Suprapubic skin (tissue), 3 donors: ENCODE data around the gene PPP6R2.

Source experiments
- POLR2A ChIP-seq, 2 donors: fragments of 450-650 bp; IDR thresholded peaks; one replicate each; pipeline ENCODE4 v1.6.1; 2017; ENCODE audit warnings: antibody characterized with exemption in 2 of 2, mild to moderate bottlenecking in 2 of 2, moderate library complexity in 2 of 2
- TF ChIP-seq, protein P1 (sequence below), 2 donors: fragments of 200-600 bp in 1 of 2; fragments of 450-650 bp in 1 of 2; sonication (generic) in 1 of 2; IDR thresholded peaks; one replicate each; pipeline ENCODE4 v1.5.1; 2016 to 2019; ENCODE audit warnings: antibody characterized with exemption in 2 of 2, mild to moderate bottlenecking in 1 of 2, moderate library complexity in 1 of 2

DNA sequence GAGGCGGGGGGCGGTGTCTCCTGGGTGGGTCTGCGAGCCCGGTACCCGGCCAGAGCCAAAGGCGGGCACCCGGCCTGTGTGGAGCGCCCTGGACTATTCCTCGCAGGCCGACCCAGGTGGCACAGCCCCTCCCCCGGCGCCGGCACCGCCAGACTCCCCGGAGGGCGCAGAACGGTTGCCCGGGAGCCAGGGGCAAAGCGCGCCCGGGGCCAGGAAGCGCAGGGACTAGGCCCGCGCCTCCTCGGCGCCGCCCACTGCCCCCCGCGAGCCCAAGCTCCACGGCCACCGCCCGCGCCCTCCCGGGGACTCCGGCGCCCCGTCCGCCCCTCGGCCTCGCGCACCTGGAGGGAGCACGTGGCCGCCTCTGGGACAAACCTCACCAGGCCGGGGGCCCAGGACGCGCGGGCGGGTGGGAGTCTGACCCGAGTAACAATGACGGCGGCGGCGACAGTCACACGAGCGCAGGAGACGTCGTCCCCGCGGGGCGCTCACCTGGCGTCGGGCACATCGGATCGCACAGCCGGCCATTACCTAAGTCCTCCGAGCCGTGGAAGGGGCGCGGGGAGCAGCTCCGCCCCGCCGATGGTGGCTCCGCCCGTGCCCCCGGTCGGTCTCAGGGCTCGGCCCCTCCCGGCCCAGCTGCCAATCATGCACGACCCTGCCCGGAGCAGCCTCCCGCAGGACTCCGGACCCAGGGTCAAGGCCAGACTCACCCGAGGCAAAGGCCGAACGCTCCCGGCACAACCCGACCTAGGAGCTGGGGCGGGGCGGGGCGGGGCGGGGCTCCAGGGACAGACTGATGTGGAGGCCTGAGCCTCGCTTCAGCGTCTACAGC lies 43.1 kb upstream of the PPP6R2 start:
- TF ChIP-seq POLR2A (IDR thresholded peaks at IDR 0.05), result no peak
- TF ChIP-seq, protein P1, sequence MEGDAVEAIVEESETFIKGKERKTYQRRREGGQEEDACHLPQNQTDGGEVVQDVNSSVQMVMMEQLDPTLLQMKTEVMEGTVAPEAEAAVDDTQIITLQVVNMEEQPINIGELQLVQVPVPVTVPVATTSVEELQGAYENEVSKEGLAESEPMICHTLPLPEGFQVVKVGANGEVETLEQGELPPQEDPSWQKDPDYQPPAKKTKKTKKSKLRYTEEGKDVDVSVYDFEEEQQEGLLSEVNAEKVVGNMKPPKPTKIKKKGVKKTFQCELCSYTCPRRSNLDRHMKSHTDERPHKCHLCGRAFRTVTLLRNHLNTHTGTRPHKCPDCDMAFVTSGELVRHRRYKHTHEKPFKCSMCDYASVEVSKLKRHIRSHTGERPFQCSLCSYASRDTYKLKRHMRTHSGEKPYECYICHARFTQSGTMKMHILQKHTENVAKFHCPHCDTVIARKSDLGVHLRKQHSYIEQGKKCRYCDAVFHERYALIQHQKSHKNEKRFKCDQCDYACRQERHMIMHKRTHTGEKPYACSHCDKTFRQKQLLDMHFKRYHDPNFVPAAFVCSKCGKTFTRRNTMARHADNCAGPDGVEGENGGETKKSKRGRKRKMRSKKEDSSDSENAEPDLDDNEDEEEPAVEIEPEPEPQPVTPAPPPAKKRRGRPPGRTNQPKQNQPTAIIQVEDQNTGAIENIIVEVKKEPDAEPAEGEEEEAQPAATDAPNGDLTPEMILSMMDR (IDR thresholded peaks at IDR 0.05), result no peak
